Testis (tissue), 2 donors: ENCODE data around the gene CCDC192.

Source experiments
- CTCF ChIP-seq, 3 experiments: fragments of 450-650 bp in 2 of 3; fragments of 200-600 bp in 1 of 3; sonication (generic) in 1 of 3; IDR thresholded peaks; one replicate each; pipeline ENCODE4 v1.5.1; 2016 to 2019; ENCODE audit warnings: antibody characterized with exemption in 3 of 3, mild to moderate bottlenecking in 2 of 3, moderate library complexity in 1 of 3
- POLR2A ChIP-seq: fragments of 450-650 bp; IDR thresholded peaks from one replicate; pipeline ENCODE4 v1.6.1; 2017; ENCODE audit warnings: antibody characterized with exemption, mild to moderate bottlenecking, moderate library complexity

- no peak for TF ChIP-seq CTCF (IDR thresholded peaks at IDR 0.05)
- TF ChIP-seq POLR2A = no peak
Measured at GRCh38 chr5:127762412-127762811, 59.2 kb downstream of the CCDC192 start.
